Ovary (tissue), 3 donors: ENCODE results near the gene EEF1AKMT3.

ENCODE experiments used
- EP300 ChIP-seq: sonication (generic); formaldehyde crosslinking; IDR thresholded peaks from one replicate; pipeline ENCODE4 v1.6.1; 2017; ENCODE audit warnings: antibody characterized with exemption
- POLR2A ChIP-seq: fragments of 450-650 bp; IDR thresholded peaks from one replicate; pipeline ENCODE4 v1.6.1; 2017; ENCODE audit warnings: antibody characterized with exemption, mild to moderate bottlenecking, moderate library complexity
- TF ChIP-seq, protein P1 (sequence below), 3 donors: fragments of 450-650 bp in 2 of 3; fragments of 200-600 bp in 1 of 3; IDR thresholded peaks; one replicate each; pipeline versions ENCODE4 v1.5.1 to v1.8.0; 2016 to 2022; ENCODE audit warnings: antibody characterized with exemption in 3 of 3, mild to moderate bottlenecking in 1 of 3
- donor health status: DM: no; HTN: no; CAD: no.

DNA sequence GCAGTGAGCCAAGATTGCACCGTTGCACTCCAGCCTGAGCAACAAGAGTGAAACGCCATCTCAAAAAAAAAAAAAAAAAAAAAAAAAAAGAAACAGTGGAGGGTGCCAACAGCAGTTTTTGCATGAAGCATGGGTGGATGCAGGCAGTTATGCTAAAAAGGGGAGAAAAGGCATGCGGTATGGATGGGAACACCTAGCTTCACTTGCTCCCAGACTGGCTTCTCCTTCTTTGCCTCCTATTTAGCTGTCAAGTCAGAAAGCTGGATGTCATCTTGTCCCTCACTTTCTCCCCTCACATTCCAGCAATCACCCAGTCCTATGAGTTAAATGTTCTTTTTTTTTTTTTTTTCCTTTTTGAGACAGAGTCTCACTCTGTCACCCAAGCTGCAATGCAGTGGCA lies 2.6 kb downstream of the EEF1AKMT3 start:
- TF ChIP-seq POLR2A (no peak), EP300 (no peak)
- TF ChIP-seq, protein P1, sequence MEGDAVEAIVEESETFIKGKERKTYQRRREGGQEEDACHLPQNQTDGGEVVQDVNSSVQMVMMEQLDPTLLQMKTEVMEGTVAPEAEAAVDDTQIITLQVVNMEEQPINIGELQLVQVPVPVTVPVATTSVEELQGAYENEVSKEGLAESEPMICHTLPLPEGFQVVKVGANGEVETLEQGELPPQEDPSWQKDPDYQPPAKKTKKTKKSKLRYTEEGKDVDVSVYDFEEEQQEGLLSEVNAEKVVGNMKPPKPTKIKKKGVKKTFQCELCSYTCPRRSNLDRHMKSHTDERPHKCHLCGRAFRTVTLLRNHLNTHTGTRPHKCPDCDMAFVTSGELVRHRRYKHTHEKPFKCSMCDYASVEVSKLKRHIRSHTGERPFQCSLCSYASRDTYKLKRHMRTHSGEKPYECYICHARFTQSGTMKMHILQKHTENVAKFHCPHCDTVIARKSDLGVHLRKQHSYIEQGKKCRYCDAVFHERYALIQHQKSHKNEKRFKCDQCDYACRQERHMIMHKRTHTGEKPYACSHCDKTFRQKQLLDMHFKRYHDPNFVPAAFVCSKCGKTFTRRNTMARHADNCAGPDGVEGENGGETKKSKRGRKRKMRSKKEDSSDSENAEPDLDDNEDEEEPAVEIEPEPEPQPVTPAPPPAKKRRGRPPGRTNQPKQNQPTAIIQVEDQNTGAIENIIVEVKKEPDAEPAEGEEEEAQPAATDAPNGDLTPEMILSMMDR (IDR thresholded peaks at IDR 0.05), result no peak
